Stimulated activated CD8-positive, alpha-beta memory T cell treated with anti-CD3 and anti-CD28 coated beads, Interleukin-15, amount 100 ng/mL, for 24 hours (primary cell): ENCODE results near the gene GPR32.
"Not testable (repeated sequence)": the region's sequence is repeated elsewhere in the genome, so short reads cannot be mapped to it uniquely, and the experiment has no call there.

Experiments used
- DNase-seq: peaks from one replicate; pipeline ENCODE4 v3.0.0-alpha.2; 2020; ENCODE audit warnings: low read depth

GPR32 gene

DNA sequence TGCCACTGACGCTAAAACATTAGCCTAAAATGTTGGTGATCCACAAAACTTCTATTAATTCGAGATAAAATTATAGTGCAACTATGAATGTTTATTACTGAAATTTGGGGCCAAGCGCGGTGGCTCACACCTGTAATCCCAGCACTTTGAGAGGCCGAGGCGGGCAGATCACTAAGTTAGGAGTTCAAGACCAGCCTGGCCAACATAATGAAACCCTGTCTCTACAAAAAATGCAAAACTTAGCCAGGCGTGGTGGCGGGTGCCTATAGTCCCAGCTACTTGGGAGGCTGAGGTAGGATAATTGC lies 13.5 kb downstream of the GPR32 start:
- not testable (repeated sequence) for DNase-seq

DNA sequence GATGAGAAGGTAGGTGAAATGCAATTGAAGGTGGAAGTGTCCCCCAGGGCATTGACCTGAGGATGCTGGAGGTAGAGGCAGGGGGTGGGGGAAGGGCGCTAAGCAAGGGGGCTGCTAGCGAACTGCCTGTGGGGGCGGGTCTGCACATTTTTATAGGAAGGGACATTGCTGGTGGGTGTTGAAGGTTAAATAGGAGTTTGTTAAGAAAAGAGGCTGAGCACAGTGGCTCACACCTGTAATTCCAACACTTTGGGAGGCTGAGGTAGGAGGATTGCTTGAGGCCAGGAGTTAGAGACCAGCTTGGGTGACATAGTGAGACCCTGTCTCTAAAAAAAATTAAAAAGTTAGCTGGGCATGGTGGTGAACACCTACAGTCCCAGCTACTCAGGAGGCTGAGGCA lies 14.4 kb downstream of the GPR32 start:
- no peak for DNase-seq

DNA sequence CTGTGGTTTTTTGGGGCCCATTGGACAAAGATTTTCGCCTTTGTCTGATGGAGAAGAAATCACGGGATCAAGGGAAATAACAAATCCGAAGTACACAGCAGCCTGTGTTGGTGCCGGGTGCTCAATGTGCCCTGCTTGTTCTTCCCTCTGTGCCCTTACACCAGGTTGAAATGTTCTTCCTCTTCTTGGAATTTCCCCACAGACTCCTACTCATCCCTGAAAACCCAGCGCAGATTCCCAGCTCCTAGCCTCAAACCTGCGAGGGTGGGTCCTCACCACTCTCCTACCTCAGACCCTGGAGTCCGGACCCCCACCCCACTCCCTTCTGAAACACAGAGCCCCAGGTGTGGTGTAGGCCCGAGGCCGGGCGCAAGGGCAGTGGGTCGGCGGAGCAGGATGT lies 15.1 kb downstream of the GPR32 start:
- DNase-seq, result no peak

DNA sequence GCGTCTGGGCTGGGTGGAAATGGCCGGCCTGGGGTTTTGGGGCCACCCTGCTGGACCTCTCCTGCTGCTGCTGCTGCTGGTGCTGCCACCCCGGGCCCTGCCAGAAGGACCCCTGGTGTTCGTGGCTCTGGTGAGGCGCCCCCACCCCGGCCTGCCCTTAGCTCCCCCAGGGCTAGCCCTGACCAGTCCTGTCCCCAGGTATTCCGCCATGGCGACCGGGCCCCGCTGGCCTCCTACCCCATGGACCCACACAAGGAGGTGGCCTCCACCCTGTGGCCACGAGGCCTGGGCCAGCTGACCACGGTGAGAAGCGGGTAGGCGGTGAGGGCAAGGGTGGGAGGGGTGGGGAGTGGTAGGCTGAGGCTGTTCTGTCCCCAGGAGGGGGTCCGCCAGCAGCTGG lies 20.1 kb downstream of the GPR32 start, which contains the start of gene ACP4:
TSS of gene ACP4 (plus strand) at position 20 of the 400 bp plus-strand sequence. CDS start at position 20, 0 bp downstream.
- DNase-seq, result no peak

DNA sequence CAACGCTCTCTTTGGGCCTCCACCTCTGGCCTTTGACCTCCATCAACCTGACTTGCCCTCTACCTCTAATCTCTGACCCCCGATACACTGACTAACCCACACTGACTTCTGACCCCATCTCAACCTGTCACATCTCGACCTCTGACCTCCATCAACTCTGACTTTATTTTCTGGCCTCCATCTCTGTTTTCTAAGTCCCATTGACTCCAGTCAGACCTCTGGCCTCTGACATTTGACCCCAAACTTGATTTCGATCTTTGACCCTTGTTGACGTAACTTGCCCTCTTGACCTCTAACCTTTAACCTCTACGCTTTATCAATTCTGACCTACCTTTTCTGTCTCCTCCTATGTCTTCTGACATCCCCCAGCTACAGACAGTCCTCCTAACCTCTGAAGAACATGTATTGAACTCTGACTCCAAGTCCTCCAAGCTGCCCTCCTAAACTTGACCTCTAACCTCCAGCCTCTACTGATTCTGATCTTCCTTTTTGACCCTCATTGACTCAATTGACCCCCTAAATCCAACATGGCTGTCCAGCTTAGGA lies 20.7 kb downstream of the GPR32 start:
- no peak for DNase-seq

DNA sequence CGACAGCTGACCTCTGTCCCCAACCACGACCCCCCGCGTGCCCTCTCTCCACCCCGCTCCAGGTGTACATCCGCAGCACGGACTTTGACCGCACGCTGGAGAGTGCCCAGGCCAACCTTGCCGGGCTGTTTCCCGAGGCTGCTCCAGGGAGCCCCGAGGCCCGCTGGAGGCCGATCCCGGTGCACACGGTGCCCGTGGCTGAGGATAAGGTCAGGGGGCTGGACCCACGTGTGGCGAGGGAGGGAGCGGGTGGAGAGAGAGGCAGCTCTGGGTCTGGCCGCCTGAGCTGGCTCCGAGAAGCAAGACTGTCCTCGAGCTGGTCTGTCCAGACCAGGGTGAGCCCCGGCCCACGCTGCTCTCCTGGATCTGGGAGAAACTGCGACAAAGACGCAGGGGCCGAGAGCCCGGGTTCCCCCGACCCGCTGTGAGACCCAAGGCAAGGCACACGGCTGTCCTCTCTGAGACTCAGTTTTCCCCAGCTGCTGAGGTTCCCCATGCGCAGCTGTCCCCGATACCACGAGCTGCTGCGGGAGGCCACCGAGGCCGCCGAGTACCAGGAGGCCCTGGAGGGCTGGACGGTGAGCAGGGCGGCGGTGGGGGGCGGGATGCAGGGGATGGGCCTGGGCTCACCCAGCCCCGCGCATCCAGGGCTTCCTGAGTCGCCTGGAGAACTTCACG lies 21.5 kb downstream of the GPR32 start:
- DNase-seq, result no peak

DNA sequence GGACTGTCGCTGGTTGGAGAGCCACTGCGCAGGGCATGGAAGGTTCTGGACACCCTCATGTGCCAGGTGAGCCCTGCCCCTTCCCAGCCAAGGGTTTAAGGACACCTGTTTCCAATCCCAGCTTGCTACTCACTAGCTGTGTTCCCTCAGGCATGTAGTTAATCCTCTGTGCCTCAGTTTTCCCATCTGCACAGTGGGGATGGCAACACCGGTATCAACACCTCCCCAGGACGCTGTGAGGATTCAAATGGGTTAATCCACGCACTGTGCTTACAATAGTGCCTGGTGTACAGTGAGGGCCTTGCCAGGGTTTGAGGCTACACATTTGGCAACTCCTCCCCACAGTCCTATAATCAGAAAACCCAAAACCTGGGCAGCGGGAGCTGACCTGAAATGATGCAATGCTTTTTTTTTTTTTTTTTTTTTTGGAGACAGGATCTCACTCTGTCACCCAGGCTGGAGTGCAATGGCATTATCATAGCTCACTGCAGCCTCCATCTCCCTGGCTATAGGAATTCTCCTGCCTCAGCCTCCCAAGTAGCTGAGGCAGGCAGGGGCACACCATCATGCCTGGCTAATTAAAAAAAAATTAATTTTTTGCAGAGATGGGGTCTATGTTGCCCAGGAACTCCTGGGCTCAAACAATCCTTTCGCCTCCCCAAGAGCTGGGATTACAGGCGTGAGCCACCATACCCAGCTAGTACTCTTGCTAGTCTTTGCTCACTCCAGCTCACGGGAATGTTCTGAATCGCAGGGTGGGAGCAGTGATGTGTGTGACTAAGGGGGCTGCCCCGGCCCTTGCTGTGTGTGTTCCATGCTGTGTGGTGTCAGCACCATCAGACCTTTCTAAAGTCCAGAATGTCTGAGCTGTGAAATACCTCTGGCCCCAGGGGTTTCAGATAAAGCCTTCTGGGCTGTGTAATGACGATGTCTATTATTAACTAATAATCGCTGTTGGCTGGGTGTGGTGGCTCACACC lies 22.3 kb downstream of the GPR32 start:
- no peak for DNase-seq

DNA sequence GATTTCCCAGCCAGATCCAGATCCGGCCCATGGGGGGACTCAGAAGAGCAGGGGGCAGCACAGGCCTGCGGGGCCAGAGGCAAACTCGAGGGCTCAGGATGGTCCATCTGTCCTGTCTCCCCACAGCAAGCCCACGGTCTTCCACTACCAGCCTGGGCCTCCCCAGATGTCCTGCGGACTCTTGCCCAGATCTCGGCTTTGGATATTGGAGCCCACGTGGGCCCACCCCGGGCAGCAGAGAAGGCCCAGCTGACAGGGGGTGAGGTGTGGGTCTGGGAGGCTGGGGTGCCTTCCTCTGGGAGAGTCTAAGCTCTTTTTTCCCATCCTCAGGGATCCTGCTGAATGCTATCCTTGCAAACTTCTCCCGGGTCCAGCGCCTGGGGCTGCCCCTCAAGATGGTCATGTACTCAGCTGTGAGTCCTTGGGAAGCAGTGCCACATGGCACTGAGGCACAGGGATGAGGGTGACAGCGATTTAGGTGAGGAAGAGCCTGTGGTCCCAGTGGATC lies 23.3 kb downstream of the GPR32 start:
- DNase-seq, result no peak

DNA sequence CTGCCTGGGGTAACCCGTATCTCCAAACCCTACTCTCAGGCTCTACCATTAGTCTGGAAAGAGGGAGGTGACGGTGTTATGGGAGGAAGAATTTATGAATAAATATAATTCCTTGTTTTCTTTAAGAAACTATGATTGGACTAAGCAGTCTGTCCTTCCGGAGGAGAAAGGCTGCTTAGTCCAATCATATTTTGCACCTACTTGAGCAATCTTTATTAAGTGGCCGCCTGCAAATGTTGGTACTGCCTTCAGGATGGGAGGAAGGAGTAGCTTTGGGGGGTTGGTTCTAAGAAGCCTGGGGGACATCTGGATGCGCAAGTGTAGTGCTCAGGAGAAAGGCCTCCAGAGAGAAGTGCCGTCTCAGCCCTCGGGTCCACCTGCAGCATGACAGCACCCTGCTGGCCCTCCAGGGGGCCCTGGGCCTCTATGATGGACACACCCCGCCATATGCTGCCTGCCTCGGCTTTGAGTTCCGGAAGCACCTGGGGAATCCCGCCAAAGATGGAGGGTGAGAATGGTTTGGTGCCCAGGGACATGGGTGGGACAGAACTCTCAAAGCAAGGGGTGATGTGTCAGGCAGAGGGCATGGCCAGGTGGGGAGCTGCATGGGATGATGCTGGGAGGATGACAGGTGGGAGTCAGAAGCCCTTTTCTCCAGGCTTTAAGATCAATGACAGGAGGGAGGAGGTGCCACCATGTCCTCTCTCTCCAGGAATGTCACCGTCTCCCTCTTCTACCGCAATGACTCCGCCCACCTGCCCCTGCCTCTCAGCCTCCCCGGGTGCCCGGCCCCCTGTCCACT lies 24.0 kb downstream of the GPR32 start:
- no peak for DNase-seq

DNA sequence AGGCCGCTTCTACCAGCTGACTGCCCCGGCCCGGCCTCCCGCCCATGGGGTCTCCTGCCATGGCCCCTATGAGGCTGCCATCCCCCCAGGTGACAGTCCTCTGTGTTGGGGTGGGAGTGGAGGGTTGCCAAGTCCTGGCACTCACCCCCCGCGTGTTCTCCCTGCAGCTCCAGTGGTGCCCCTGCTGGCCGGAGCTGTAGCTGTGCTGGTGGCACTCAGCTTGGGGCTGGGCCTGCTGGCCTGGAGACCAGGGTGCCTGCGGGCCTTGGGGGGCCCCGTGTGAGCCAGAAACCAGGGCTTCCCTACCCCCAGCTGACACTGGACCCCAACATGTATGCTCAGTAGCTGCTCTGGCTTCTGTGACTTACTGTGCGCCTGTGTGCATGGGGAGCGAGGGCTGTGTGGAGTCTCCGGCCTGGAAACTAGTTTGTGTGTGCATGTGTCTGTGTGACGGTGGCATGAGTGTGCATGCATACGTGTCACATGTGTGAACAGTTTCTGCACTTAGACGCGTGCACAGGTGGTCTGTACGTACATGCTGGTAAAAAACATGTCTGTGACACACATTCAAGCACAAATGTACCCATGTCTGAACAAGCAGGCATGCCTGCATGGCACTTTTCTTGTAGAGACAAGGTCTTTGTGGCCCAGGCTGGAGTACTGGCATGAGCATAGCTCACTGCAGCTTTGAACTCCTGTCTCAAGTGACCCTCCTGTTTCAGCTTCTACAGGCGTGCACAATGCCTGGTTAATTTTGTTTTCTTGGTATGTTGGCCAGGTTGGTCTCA lies 24.8 kb downstream of the GPR32 start:
- no peak for DNase-seq

DNA sequence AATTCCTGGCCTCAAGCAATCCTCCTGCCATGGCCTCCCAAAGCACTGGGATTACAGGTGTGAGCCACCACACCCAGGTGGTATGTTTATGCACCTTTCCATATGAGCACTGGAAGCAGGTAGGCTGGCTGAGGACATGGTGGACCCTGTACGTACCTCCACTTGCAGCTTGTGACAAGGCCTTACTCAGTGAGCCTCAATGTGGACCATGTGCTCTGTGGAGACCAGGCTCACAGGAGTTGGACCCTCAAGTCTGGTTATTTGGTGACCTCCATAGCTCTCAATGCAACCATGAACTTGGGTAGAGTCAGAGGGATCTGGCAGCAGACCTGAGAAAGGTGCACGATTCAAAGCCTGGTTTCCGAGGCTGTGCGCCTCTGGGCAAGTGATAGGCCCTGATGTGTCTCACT lies 25.4 kb downstream of the GPR32 start:
- no peak for DNase-seq

DNA sequence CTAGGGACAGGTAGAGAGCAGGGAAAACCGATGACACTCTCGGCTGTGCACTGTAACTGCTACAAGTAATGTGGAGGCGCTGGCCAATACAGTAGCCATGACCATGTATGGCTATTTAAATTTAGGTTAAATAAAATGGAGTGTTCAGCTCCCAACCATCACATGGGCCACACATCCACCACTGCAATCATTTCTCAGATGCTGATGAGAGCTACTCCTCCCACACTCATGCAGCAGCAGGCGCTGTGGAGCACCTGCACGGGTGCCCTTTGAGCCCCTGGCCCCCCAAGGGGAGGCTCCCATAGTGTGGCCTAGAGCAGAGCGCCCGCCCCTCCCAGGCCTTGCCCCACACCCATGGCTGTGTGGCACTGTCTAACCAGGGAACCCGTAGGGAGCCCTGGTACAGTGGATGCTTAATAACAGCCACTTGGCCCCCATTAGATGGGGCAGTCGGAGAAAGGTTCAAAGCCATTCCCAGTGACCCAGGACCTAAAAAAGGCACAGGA lies 25.9 kb downstream of the GPR32 start:
- DNase-seq, result no peak

DNA sequence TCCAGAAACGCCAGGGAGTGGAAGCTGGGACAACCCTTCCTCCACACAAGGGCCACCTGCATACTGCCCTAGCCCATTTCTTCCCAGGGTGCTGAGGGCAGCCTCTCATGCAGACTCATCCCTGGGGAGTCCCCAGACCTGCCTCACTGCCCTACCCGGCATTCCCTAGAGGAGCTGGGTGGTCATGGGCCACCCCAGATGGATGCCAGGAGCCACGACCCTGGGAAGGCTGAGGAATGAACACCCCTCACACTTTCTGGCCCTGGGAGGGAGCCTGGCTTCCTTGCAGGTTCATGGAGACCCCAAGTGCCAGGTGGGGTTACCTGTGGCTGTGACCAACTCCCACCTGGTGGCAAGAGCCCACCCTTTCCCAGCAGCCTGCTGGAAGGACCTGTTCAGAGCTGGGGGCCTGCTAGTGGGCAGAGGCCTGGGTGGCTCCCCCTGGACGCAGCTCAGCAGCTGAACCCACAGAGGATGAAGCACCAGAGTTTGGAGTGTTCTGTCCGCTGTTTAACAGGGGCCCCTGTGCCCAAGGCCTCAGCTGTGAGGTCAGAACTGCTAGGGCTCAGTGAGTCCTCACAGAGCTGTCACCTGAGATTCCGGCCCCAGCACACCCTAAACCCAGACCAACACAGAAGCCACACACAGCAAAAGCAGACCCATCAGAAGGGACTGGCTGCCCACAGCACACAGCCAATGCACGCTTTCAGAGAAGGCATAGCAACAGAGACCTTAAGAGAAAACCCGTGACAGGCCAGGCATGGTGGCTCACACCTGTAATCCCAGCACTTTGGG lies 26.6 kb downstream of the GPR32 start:
- DNase-seq, result no peak

DNA sequence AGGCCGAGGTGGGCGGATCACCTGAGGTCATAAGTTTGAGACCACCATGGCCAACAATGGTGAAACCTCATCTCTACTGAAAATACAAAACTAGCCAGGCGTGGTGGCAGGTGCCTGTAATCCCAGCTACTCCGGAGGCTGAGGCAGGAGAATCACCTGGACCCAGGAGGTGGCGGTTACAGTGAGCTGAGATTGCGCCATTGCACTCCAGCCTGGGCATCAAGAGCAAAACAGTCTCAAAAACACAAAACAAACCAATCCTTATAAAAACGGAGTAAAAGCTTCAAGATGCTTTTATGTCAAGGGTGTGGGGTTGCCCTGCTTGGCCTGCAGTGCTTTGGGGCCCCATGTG lies 27.1 kb downstream of the GPR32 start:
- DNase-seq, result no peak

DNA sequence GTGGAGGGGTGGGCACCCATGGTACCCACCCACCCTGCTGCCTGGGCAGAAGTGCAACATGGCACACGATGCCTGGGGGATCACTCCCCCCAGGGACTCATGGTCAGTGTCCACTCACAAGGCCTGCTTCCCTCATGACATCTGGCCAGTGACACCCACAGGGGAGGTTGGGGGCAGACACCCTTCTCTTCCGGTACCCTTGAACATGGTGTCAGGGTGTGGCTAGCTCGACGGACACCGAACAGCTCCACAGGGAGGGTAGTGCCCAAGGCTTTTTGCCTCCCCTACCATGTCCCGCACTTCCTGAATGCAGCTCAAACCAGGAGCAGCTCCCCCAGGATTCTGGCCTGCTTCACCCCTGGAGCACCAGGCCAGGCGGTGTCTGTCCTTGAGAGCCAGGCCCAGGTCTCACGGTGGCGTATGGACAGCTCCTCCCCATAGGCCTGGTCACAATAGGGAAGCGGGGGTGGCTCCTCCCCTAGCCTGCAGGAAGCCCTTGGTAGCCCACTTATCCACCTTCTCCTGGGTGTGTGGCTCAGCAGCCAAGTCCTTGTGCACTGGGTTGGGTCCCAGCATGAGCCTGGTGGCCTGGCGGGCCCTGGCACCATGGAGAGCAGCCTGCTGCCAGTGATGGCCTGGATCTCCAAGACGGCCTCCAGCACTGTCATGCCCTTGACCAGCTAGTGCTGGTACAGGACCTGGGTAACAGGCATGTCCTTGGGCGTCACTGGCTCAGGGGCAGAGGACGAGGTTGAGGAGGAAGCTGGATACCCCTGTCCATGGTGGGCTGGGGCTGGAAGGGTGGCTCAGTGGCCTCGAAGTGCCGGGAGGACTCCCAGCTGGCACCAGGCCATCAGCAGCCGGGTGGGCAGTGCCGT lies 27.8 kb downstream of the GPR32 start:
- no peak for DNase-seq

DNA sequence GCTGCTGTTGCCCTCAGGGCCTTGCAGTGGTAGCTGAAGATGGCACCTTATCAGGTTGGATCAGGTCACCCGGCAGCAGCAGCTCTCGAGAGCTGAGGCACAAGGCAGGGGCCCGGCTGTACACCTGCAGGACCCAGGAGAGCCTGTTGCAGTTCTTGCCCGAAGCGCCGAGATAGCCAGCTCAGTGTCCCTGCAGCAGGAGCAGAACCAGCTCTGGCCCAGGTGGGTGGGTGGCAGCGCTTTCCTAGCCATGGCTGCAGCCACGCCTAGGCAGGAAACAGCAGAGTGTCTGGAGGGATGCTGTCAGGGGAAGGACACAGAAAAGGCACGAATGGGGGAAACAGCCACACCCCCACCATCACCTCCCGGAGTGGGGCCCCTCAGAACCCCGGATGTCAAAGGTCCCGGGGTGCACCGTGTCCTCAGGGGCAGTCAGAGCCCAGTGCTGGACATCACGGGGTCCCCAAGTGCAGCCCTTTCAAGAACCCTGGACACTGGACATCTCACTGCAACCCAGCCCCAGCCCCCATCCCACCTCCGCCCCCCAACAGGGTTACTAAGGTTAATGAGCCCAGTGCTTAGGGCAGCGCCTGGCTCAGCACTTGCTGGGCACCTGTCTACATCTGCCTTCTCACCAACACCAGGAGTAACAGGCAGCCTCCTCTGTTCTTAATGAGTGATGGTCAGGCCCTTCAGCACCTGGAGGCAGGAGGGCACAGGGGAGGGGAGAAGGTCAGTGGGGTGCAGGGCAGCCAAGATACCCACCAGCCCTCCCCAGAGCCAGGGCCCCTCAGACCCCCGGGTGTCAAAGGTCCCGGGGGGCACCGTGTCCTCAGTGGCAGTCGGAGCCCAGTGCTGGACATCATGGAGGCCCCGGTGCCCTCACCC lies 28.6 kb downstream of the GPR32 start:
- DNase-seq, result no peak

DNA sequence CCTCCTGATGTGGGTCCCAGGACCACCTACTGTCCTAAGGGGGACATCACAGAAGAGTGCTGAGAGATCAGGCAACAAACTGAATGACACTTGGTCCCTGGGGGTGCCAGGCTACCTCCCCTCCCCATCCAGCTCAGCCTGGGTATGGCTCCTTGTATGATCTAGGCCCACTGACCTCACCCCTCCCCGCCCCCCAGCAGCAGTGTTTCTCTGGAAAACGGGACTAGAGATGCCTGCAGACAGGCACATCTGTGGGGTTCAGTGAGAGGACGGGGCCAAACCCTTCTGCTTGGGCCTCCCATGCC lies 29.2 kb downstream of the GPR32 start:
- no peak for DNase-seq

DNA sequence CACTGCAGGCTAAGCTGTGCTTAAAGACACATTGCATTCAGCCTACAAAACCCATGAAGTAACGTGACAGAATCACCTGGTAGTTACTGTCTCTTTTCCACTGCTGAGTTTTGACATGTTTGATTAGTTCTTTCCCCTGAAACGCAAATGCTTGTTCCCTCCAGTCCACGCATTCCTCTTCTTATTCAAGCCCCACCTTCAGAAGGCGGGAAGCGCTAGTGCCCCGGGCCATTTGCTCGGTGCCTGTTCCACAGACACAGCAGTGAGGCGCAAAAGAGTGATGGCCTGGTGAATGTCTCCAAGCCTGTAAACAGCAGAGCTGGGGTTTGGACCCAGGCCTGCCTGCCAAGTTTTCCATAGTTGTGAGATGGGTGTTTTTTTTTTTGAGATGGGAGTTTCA lies 30.8 kb downstream of the GPR32 start:
- no peak for DNase-seq
